H1 (cell line): ENCODE measurements around the gene CRYGD. TPM values are rescaled to one million over a fixed set of nuclear protein-coding genes. Genes with fewer than 3 reads are reported as not detected.

Experiments used
- CTCF ChIA-PET: fragments of 300-600 bp; sonication (Branson Sonifier 250); formaldehyde crosslinking; loops from one replicate; lab custom pipeline; 2021; ENCODE audit not compliant: partially characterized antibody; lab: Charles Lee
- POLR2A ChIA-PET: fragments of 300-600 bp; sonication (Branson Sonifier 250); formaldehyde crosslinking; loops from one replicate; lab custom pipeline; 2021; ENCODE audit warnings: inconsistent platforms; ENCODE audit not compliant: partially characterized antibody; lab: Charles Lee
- DNase-seq, 2 experiments: peaks; one replicate each; pipeline versions ENCODE4 v3.0.0 to v3.0.0-alpha.2; 2010 to 2022; ENCODE audit warnings: low spot score in 2 of 2, low read depth in 1 of 2, mixed read lengths in 1 of 2
- FAIRE-seq: peaks from 2 replicates; lab custom pipeline; 2011; peaks lifted over from hg19 to GRCh38; lab: Jason Lieb, UNC
- H2AFZ ChIP-seq: 2 replicates; pipeline ENCODE4 v1.8.1; 2012; ENCODE audit warnings: low read length, inconsistent platforms
- H2AK5ac ChIP-seq: 2 replicates; pipeline ENCODE4 v1.6.1; 2013; ENCODE audit warnings: low read depth, low read length
- H2BK120ac ChIP-seq: replicated peaks from 2 replicates; pipeline ENCODE3; 2013; ENCODE audit warnings: low read depth, low read length, inconsistent platforms
- H2BK12ac ChIP-seq: 2 replicates; pipeline ENCODE4 v1.6.1; 2013; ENCODE audit warnings: low read depth, low read length
- H2BK15ac ChIP-seq: 2 replicates; pipeline ENCODE4 v1.6.1; 2013; ENCODE audit warnings: low read length
- H2BK20ac ChIP-seq: 2 replicates; pipeline ENCODE4 v1.6.1; 2013; ENCODE audit warnings: low read length
- H2BK5ac ChIP-seq: 2 replicates; pipeline ENCODE4 v1.6.1; 2013; ENCODE audit warnings: low read depth, low read length
- H3K14ac ChIP-seq: 2 replicates; pipeline ENCODE4 v1.6.1; 2013; ENCODE audit warnings: inconsistent platforms; ENCODE audit not compliant: insufficient read length
- H3K18ac ChIP-seq: 2 replicates; pipeline ENCODE4 v1.6.1; 2013; ENCODE audit warnings: low read length; ENCODE audit errors: extremely low read depth
- H3K23ac ChIP-seq: 2 replicates; pipeline ENCODE4 v1.6.1; 2013; ENCODE audit warnings: inconsistent platforms; ENCODE audit not compliant: insufficient read length
- H3K23me2 ChIP-seq: 2 replicates; pipeline ENCODE4 v1.6.1; 2013; ENCODE audit warnings: low read depth, low read length
- H3K27ac ChIP-seq: 2 replicates; pipeline ENCODE4 v1.6.1; 2011; ENCODE audit warnings: low read depth, low read length, inconsistent platforms
- H3K27me3 ChIP-seq, 4 experiments: replicated peaks in 1 of 4; 1 replicate in 1 of 4; 2 replicates in 3 of 4; pipeline versions ENCODE4 v1.6.1 to v1.8.1; 2011 to 2013; ENCODE audit warnings: low read length in 3 of 4, mild to moderate bottlenecking in 3 of 4, inconsistent platforms in 2 of 4, mixed read lengths in 2 of 4, moderate library complexity in 1 of 4; ENCODE audit not compliant: control insufficient read depth in 3 of 4, insufficient read depth in 3 of 4; ENCODE audit errors: extremely low read depth in 1 of 4
- H3K36me3 ChIP-seq, 4 experiments: 2 replicates each; pipeline versions ENCODE4 v1.6.1 to v1.8.1; 2011 to 2013; ENCODE audit warnings: mild to moderate bottlenecking in 4 of 4, low read length in 3 of 4, moderate library complexity in 2 of 4, control low read depth in 1 of 4, inconsistent platforms in 1 of 4; ENCODE audit not compliant: insufficient read depth in 4 of 4, control insufficient read depth in 2 of 4
- H3K4ac ChIP-seq: replicated peaks from 2 replicates; pipeline ENCODE3; 2013; ENCODE audit warnings: low read length, low read depth, mixed read lengths, inconsistent platforms; ENCODE audit not compliant: insufficient read length
- H3K4me1 ChIP-seq, 4 experiments: replicated peaks in 1 of 4; 1 replicate in 1 of 4; 2 replicates in 3 of 4; pipeline versions ENCODE4 v1.6.1 to v1.8.1; 2011 to 2013; ENCODE audit warnings: low read length in 3 of 4, inconsistent platforms in 2 of 4, mixed read lengths in 1 of 4; ENCODE audit not compliant: insufficient read depth in 4 of 4, control insufficient read depth in 3 of 4
- H3K4me2 ChIP-seq, 2 experiments: 2 replicates each; pipeline versions ENCODE4 v1.6.1 to v1.8.1; 2011 to 2013; ENCODE audit warnings: low read depth in 2 of 2, low read length in 2 of 2, control low read depth in 1 of 2, inconsistent platforms in 1 of 2, mild to moderate bottlenecking in 1 of 2; ENCODE audit not compliant: insufficient read depth in 1 of 2
- H3K4me3 ChIP-seq, 4 experiments: fragments of 200-600, 300-600 bp in 1 of 4; sonication (generic), shearing (Covaris generic), sonication (Bioruptor Twin) in 1 of 4; 2 replicates each; pipeline versions ENCODE4 v1.5.1 to v1.8.1; 2011 to 2016; ENCODE audit warnings: low read length in 4 of 4, low read depth in 3 of 4, control low read depth in 2 of 4, inconsistent platforms in 2 of 4, mild to moderate bottlenecking in 2 of 4, mixed read lengths in 1 of 4, moderate library complexity in 1 of 4; ENCODE audit not compliant: insufficient read depth in 2 of 4; ENCODE audit errors: extremely low read depth in 1 of 4
- H3K56ac ChIP-seq: replicated peaks from 2 replicates; pipeline ENCODE3; 2013; ENCODE audit warnings: low read depth, mild to moderate bottlenecking, mixed read lengths, low read length, inconsistent platforms; ENCODE audit not compliant: insufficient read length
- H3K79me1 ChIP-seq: 2 replicates; pipeline ENCODE4 v1.6.1; 2013; ENCODE audit warnings: low read depth, low read length, control low read depth
- H3K79me2 ChIP-seq, 2 experiments: 2 replicates each; pipeline versions ENCODE4 v1.6.1 to v1.8.1; 2012 to 2013; ENCODE audit warnings: low read length in 2 of 2, mild to moderate bottlenecking in 2 of 2, inconsistent platforms in 1 of 2; ENCODE audit not compliant: insufficient read depth in 2 of 2, control insufficient read depth in 1 of 2
- H3K9ac ChIP-seq, 4 experiments: replicated peaks in 1 of 4; 1 replicate in 1 of 4; 2 replicates in 3 of 4; pipeline versions ENCODE4 v1.6.1 to v1.8.1; 2011 to 2013; ENCODE audit warnings: low read depth in 3 of 4, low read length in 3 of 4, control low read depth in 2 of 4, mild to moderate bottlenecking in 2 of 4, moderate library complexity in 2 of 4, inconsistent platforms in 1 of 4; ENCODE audit errors: extremely low read depth in 1 of 4
- H3K9me3 ChIP-seq, 2 experiments: 2 replicates each; pipeline versions ENCODE4 v1.6.1 to v1.8.1; 2012 to 2013; ENCODE audit warnings: mild to moderate bottlenecking in 2 of 2, moderate library complexity in 2 of 2, control low read depth in 1 of 2, inconsistent platforms in 1 of 2, low read depth in 1 of 2, low read length in 1 of 2, mixed read lengths in 1 of 2; ENCODE audit not compliant: insufficient read depth in 2 of 2
- H4K20me1 ChIP-seq, 2 experiments: replicated peaks in 1 of 2; 2 replicates each; pipeline versions ENCODE3 to v1.8.1; 2011 to 2013; ENCODE audit warnings: inconsistent platforms in 2 of 2, low read length in 2 of 2, mild to moderate bottlenecking in 1 of 2; ENCODE audit not compliant: insufficient read depth in 2 of 2, control insufficient read depth in 1 of 2
- H4K5ac ChIP-seq: 2 replicates; pipeline ENCODE4 v1.6.1; 2013; ENCODE audit warnings: low read length, low read depth, mixed read lengths, inconsistent platforms; ENCODE audit not compliant: insufficient read length
- H4K8ac ChIP-seq: 2 replicates; pipeline ENCODE4 v1.8.0; 2013; ENCODE audit warnings: mild to moderate bottlenecking, moderate library complexity, low read length, inconsistent platforms; ENCODE audit not compliant: insufficient read depth; ENCODE audit errors: extremely low read depth
- H4K91ac ChIP-seq: replicated peaks from 2 replicates; pipeline ENCODE3; 2013; ENCODE audit warnings: low read length, mixed read lengths, inconsistent platforms; ENCODE audit not compliant: insufficient read length
- BACH1 ChIP-seq: IDR thresholded peaks from 2 replicates; pipeline ENCODE4 v1.6.1; 2012; ENCODE audit warnings: low read length, improper control_type of control experiment
- CBX5 ChIP-seq: fragments of 300-800, 300-1000 bp; sonication (generic); IDR thresholded peaks from 2 replicates; pipeline ENCODE4 v1.7.1; 2016; ENCODE audit warnings: antibody characterized with exemption, low read length, low read depth
- CEBPB ChIP-seq: IDR thresholded peaks from 2 replicates; pipeline ENCODE4 v1.6.1; 2012; ENCODE audit warnings: low read depth, low read length
- GABPA ChIP-seq: IDR thresholded peaks from 2 replicates; pipeline ENCODE4 v1.6.1; 2011; ENCODE audit warnings: mild to moderate bottlenecking, low read length, moderate library complexity, borderline replicate concordance; ENCODE audit not compliant: insufficient read depth
- JUND ChIP-seq: IDR thresholded peaks from 2 replicates; pipeline ENCODE4 v1.6.1; 2011; ENCODE audit warnings: mild to moderate bottlenecking, improper control_type of control experiment, low read length
- KDM5A ChIP-seq: fragments of 200-600 bp; IDR thresholded peaks from 2 replicates; pipeline ENCODE4 v1.7.1; 2012; ENCODE audit warnings: mild to moderate bottlenecking, low read length, inconsistent platforms, mixed read lengths
- NRF1 ChIP-seq: IDR thresholded peaks from 2 replicates; pipeline ENCODE4 v1.6.1; 2011; ENCODE audit warnings: mild to moderate bottlenecking, low read depth, low read length, improper control_type of control experiment
- POLR2AphosphoS5 ChIP-seq: IDR thresholded peaks from 2 replicates; pipeline ENCODE4 v1.6.1; 2011; ENCODE audit warnings: low read depth, low read length
- RNF2 ChIP-seq: fragments of 200-900, 300-1000 bp; sonication (generic); IDR thresholded peaks from 2 replicates; pipeline ENCODE4 v1.7.1; 2016; ENCODE audit warnings: borderline replicate concordance, low read depth, mild to moderate bottlenecking, antibody characterized with exemption, low read length; ENCODE audit not compliant: poor library complexity, severe bottlenecking; ENCODE audit errors: missing control alignments
- TBP ChIP-seq: IDR thresholded peaks from 2 replicates; pipeline ENCODE4 v1.6.1; 2011; ENCODE audit warnings: low read depth, low read length, improper control_type of control experiment
- TCF12 ChIP-seq: IDR thresholded peaks from 2 replicates; pipeline ENCODE4 v1.6.1; 2011; ENCODE audit warnings: low read depth, mild to moderate bottlenecking, low read length
- YY1 ChIP-seq: IDR thresholded peaks from 2 replicates; pipeline ENCODE4 v1.6.1; 2011; ENCODE audit warnings: low read depth, mild to moderate bottlenecking, low read length
- WGBS, 2 experiments: shearing (Covaris generic) in 1 of 2; methylation state at CpG; one replicate each; pipeline versions ENCODE4 v1.1.6 to v1.1.7; 2013 to 2015; ENCODE audit warnings: low lambda C conversion rate in 2 of 2, mixed read lengths in 2 of 2, inconsistent platforms in 1 of 2, low coverage in 1 of 2, missing lambda C conversion rate in 1 of 2; ENCODE audit not compliant: insufficient replicate concordance in 2 of 2, insufficient coverage in 1 of 2, insufficient read length in 1 of 2; ENCODE audit errors: extremely low coverage in 1 of 2, missing lambda C conversion rate in 1 of 2; 5-methylcytosine and 5-hydroxymethylcytosine counted together
- polyA plus RNA-seq, 7 experiments: library from polyadenylated mRNA; depleted of rRNA in 3 of 7; stranded (reverse) in 5 of 7; unstranded in 2 of 7; fragments of >200 nt in 5 of 7; fragments of 200-250 nt in 2 of 7; gene quantifications; 1 replicate in 5 of 7; 2 replicates in 1 of 7; 4 replicates in 1 of 7; pipeline versions ENCODE4 v1.2.1 to v1.2.3, GENCODE V29; 2011 to 2013; ENCODE audit warnings: missing spikeins in 2 of 7, mixed read lengths in 2 of 7
- total RNA-seq: library from RNA; stranded (reverse); fragmentation: NEBNext Ultra II Directional; extraction: Animal tissue kit (Norgen Biotek cat#: 25700); gene quantifications from 2 replicates; pipeline ENCODE4 v1.2.1, GENCODE V29; 2021
- TF ChIP-seq, protein P1 (sequence below): IDR thresholded peaks from 2 replicates; pipeline ENCODE4 v1.6.1; 2012; ENCODE audit warnings: inconsistent platforms

Gene CRYGD
- total and polyA plus RNA-seq, 2 of the 8 experiments (the other 6 are each of a cell fraction or from before 2014, with no cell fraction given): 2.9 to 7.1 TPM

DNA sequence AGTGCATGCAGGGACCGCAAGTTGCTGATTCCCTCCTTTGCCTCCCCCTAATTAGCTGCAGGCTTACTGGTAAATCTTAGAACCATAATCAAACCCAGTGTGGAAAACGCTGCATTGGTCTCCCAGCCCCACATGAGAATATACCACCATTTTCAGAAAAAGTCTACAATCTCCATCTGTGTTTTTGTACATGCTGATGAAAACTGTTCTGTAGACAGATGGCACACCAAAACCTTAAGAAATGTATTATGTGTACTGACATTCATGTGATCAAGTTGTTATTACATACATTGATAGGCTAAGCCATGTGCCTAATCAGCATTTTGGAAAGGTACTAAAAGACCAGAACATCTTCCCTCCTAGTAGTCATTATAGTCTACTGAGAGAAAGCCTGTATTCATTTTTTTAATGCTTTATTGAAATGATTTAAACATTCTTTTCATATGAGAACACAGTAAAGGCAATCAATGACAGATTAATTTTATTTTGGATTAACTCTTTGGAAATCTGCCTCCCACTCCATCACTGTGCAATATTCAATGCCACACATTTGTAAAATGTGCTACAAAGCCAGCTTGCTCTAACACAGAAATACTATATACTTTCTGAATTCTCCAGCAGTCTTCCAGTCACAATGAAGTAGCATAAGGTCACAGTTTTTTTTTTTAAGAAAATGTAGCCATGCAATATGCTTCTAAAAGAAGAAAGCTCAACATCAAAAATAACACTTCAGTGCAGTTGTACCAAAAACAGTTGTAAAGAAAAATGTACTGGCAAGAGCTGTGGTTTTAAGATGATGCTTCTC is 40.8 kb upstream of the CRYGD start:
- DNase-seq (no peak), FAIRE-seq (no peak)
- Histone ChIP-seq H3K27me3 (no peaks in the 10 kb centered on the region), H2AK5ac (no peak overlapping the region), H2BK5ac (no peak overlapping the region), H3K27ac (no peak overlapping the region), H2BK20ac (no peak overlapping the region), H3K9ac (no peak overlapping the region; a peak in 2 of 7 replicates), H4K20me1 (no peaks in the 10 kb centered on the region), H3K36me3 (no peaks in the 10 kb centered on the region), H3K23me2 (peaks cover 3% of the 10 kb centered on the region; the same call in 1 of the 2 replicates), H3K4ac (no peak overlapping the region), H3K9me3 (no peaks in the 10 kb centered on the region), H4K5ac (no peak overlapping the region), H2AFZ (peak overlapping the region; percentile 95), H3K56ac (no peak overlapping the region), H3K4me1 (no peaks in the 10 kb centered on the region), H3K14ac (no peak overlapping the region), H3K23ac (no peak overlapping the region), H2BK15ac (no peak overlapping the region), H3K18ac (no peak overlapping the region), H3K4me3 (no peak overlapping the region), H4K91ac (no peak overlapping the region), H3K79me1 (no peaks in the 10 kb centered on the region), H4K8ac (no peak overlapping the region), H3K79me2 (no peaks in the 10 kb centered on the region), H2BK12ac (no peak overlapping the region), H2BK120ac (no peak overlapping the region), H3K4me2 (no peak overlapping the region)
- CTCF ChIA-PET: interaction anchor here (0.8 to 4.7 kb wide), 3 partner anchors 10 to 17 kb away, joined by 3 to 30 read pairs (median 3); no protein-coding TSS in a partner anchor
- POLR2A ChIA-PET: interaction anchor here (0.8 kb wide), 1 partner anchor 22 kb away, joined by 3 read pairs; no protein-coding TSS in a partner anchor
- 79% methylated on average over 2 of the region's 2 CpGs; no CpG with 5 or more reads in 1 of the 2 experiments for WGBS, 2 experiments
- TF ChIP-seq KDM5A: no peak
- TF ChIP-seq CBX5: no peak
- TF ChIP-seq NRF1: no peak
- TF ChIP-seq GABPA: no peak
- no peak for TF ChIP-seq POLR2AphosphoS5
- TF ChIP-seq CEBPB: no peak
- no peak for TF ChIP-seq TCF12
- no peak for TF ChIP-seq YY1
- TF ChIP-seq, protein P1, sequence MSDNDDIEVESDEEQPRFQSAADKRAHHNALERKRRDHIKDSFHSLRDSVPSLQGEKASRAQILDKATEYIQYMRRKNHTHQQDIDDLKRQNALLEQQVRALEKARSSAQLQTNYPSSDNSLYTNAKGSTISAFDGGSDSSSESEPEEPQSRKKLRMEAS: no peak
- TF ChIP-seq RNF2: no peak
- TF ChIP-seq TBP: no peak
- no peak for TF ChIP-seq JUND
- TF ChIP-seq BACH1: no peak
